Measurements from ENCODE around the gene TAS2R60. TPM values are rescaled to one million over a fixed set of nuclear protein-coding genes. Genes with fewer than 3 reads are reported as not detected.

The TAS2R60 gene
- total and polyA plus RNA-seq, 2 donors (not counting 3 experiments of a cell fraction or from before 2014, with no cell fraction given), result not detected

GRCh38 chr7:143493751-143494150 is 50.5 kb downstream of the TAS2R60 start:
- CTCF ChIA-PET, result interaction anchor here (0.8 kb wide), 1 partner anchor 10 kb away, joined by 3 read pairs; no protein-coding TSS in a partner anchor
- no peak overlapping the region for H2AFZ ChIP-seq (ENCODE audit: low read depth, low read length)
- no peaks in the 10 kb centered on the region for H3K79me2 ChIP-seq (ENCODE audit: control insufficient read depth, insufficient read depth, low read length)
- no peak overlapping the region for H3K4me3 ChIP-seq (replicated peaks in 1 of 3; ENCODE audit: insufficient read depth in 1 of 3, low read depth in 1 of 3, low read length in 3 of 3)
- FAIRE-seq (no peak), DNase-seq (ENCODE audit: low read depth, low spot score) (peak; percentile 15)
- H3K27me3 ChIP-seq (ENCODE audit: control insufficient read depth in 2 of 2, insufficient read depth in 2 of 2, low read length in 2 of 2), result no peaks in the 10 kb centered on the region
- no peaks in the 10 kb centered on the region for H3K9me3 ChIP-seq (replicated peaks; ENCODE audit: control insufficient read depth, insufficient read depth, low read length)
- intact Hi-C loops (cut with micrococcal nuclease), result loop anchor here (2.0 to 5.0 kb wide), 2 partner anchors 21 to 251 kb away; no protein-coding TSS in a partner anchor
- no peak overlapping the region for H3K4me2 ChIP-seq (ENCODE audit: insufficient read depth, low read length)
- no peaks in the 10 kb centered on the region for H4K20me1 ChIP-seq (replicated peaks; ENCODE audit: control insufficient read depth, extremely low read depth, insufficient read depth, low read length)
- BruUV-seq (replicated peaks), result no TSS peak
- H3K9ac ChIP-seq (replicated peaks; ENCODE audit: extremely low read depth, insufficient read depth, low read length), result no peak overlapping the region
- dilution Hi-C loops (cut with MboI; ENCODE audit: extremely low pct_ligation_motif_present, low sequenced_read_pairs), result no loop called here
- POLR2A ChIA-PET, result no interaction called here
- no peaks in the 10 kb centered on the region for H3K9me1 ChIP-seq (replicated peaks; ENCODE audit: control insufficient read depth, extremely low read depth, insufficient read depth, low read length)
- H3K4me1 ChIP-seq (ENCODE audit: control insufficient read depth, extremely low read depth, insufficient read depth, low read length), result peaks cover 61% of the 10 kb centered on the region
- no peak overlapping the region for H3K27ac ChIP-seq (ENCODE audit: insufficient read depth, low read depth, low read length)
- no peaks in the 10 kb centered on the region for H3K36me3 ChIP-seq (ENCODE audit: control insufficient read depth in 2 of 2, extremely low read depth in 1 of 2, insufficient read depth in 2 of 2, low read length in 2 of 2)
- TF ChIP-seq MYC (IDR thresholded peaks at IDR 0.05; ENCODE audit: low read depth, low read length) (no peak), CTCF (IDR thresholded peaks at IDR 0.05; ENCODE audit: extremely low read depth in 1 of 2, insufficient read depth in 1 of 2, low read depth in 1 of 2, low read length in 2 of 2) (no peak), FOS (IDR thresholded peaks at IDR 0.05; ENCODE audit: borderline replicate concordance, insufficient read depth, low read length) (no peak), MAX (IDR thresholded peaks at IDR 0.05; ENCODE audit: insufficient read depth, insufficient read length) (no peak), POLR2AphosphoS5 (IDR thresholded peaks at IDR 0.05; ENCODE audit: insufficient read depth, low read depth, low read length) (no peak), GATA2 (IDR thresholded peaks at IDR 0.05; ENCODE audit: insufficient read depth, insufficient read length, low read depth, low read length) (no peak), POLR2A (IDR thresholded peaks at IDR 0.05; ENCODE audit: low read depth, low read length) (no peak), EZH2 (IDR thresholded peaks at IDR 0.05; ENCODE audit: borderline replicate concordance, low read depth, low read length, severe bottlenecking) (no peak), JUN (IDR thresholded peaks at IDR 0.05; ENCODE audit: borderline replicate concordance, insufficient read depth, insufficient read length, low read depth) (no peak)

Other genes starting within 250 kb of the TAS2R60 start
- not detected in 2 replicates for gene TAS2R40, start 221.4 kb upstream of the TAS2R60 start, total RNA-seq
- not detected in 2 replicates for gene TAS2R40, start 221.4 kb upstream of the TAS2R60 start, polyA plus RNA-seq
- gene GSTK1, start 180.0 kb upstream of the TAS2R60 start, total RNA-seq, result 99.4 and 119 TPM in 2 replicates
- 126 and 132 TPM in 2 replicates for gene GSTK1, start 180.0 kb upstream of the TAS2R60 start, polyA plus RNA-seq
- gene TMEM139, start 158.5 kb upstream of the TAS2R60 start, total RNA-seq, result not detected in 2 replicates
- gene TMEM139, start 158.5 kb upstream of the TAS2R60 start, polyA plus RNA-seq, result 0.32 and 0.37 TPM in 2 replicates
- 57.9 and 61.7 TPM in 2 replicates for gene CASP2, start 155.1 kb upstream of the TAS2R60 start, total RNA-seq
- 31.8 and 36.3 TPM in 2 replicates for gene CASP2, start 155.1 kb upstream of the TAS2R60 start, polyA plus RNA-seq
- not detected in 2 replicates for gene CLCN1, start 127.3 kb upstream of the TAS2R60 start, total RNA-seq
- gene CLCN1, start 127.3 kb upstream of the TAS2R60 start, polyA plus RNA-seq, result not detected in 2 replicates
- gene FAM131B, start 80.7 kb upstream of the TAS2R60 start, total RNA-seq, result 1.4 and 1.6 TPM in 2 replicates
- 1.6 and 1.8 TPM in 2 replicates for gene FAM131B, start 80.7 kb upstream of the TAS2R60 start, polyA plus RNA-seq
- 533 and 545 TPM in 2 replicates for gene ZYX, start 62.1 kb upstream of the TAS2R60 start, total RNA-seq
- gene ZYX, start 62.1 kb upstream of the TAS2R60 start, polyA plus RNA-seq, result 196 TPM in 2 replicates
- gene EPHA1, start 34.6 kb upstream of the TAS2R60 start, total RNA-seq, result not detected in 2 replicates
- 0.06 and 0.07 TPM in 2 replicates for gene EPHA1, start 34.6 kb upstream of the TAS2R60 start, polyA plus RNA-seq
- gene TAS2R41, start 34.4 kb downstream of the TAS2R60 start, total RNA-seq, result not detected in 2 replicates
- gene TAS2R41, start 34.4 kb downstream of the TAS2R60 start, polyA plus RNA-seq, result not detected in 2 replicates
- gene CTAGE15, start 128.3 kb downstream of the TAS2R60 start, total RNA-seq, result not detected in 2 replicates
- gene CTAGE15, start 128.3 kb downstream of the TAS2R60 start, polyA plus RNA-seq, result 0.03 TPM in 1 of 2 replicates, not detected in the other
- 7.1 and 8.4 TPM in 2 replicates for gene TCAF2, start 177.5 kb downstream of the TAS2R60 start, total RNA-seq
- gene TCAF2, start 177.5 kb downstream of the TAS2R60 start, polyA plus RNA-seq, result 6.4 and 6.9 TPM in 2 replicates